BJ (cell line): ENCODE results near the gene EPS15. TPM values are rescaled to one million over a fixed set of nuclear protein-coding genes. Genes with fewer than 3 reads are reported as not detected.

Source experiments
- CTCF ChIA-PET: fragments of 350-600 bp; formaldehyde crosslinking; extraction: SDS; loops from one replicate; lab custom pipeline; 2021; ENCODE audit warnings: antibody characterized with exemption, inconsistent platforms; lab: Yijun Ruan, JAX
- POLR2A ChIA-PET: fragments of 300-600 bp; sonication (Branson Sonifier 250); formaldehyde crosslinking; extraction: SDS; loops from one replicate; lab custom pipeline; 2021; ENCODE audit warnings: antibody characterized with exemption; lab: Charles Lee
- DNase-seq: peaks from one replicate; pipeline ENCODE4 v3.0.0-alpha.2; 2011; ENCODE audit warnings: low read depth
- H3K27me3 ChIP-seq: 2 replicates; pipeline ENCODE4 v1.6.0; 2011; ENCODE audit warnings: low read length; ENCODE audit not compliant: control insufficient read depth, insufficient read depth
- H3K36me3 ChIP-seq: 2 replicates; pipeline ENCODE4 v1.5.1; 2011; ENCODE audit warnings: low read length; ENCODE audit not compliant: control insufficient read depth, insufficient read depth
- H3K4me3 ChIP-seq: 2 replicates; pipeline ENCODE4 v1.5.1; 2011; ENCODE audit warnings: low read depth, mild to moderate bottlenecking, control low read depth, low read length
- polyA plus RNA-seq: library from polyadenylated mRNA; depleted of rRNA; stranded (reverse); fragments of >200 nt; gene quantifications from 2 replicates; pipeline ENCODE4 v1.2.3, GENCODE V29; 2011
- TF ChIP-seq, protein P1 (sequence below): IDR thresholded peaks from 2 replicates; pipeline ENCODE4 v1.5.1; 2011; ENCODE audit warnings: low read depth, mild to moderate bottlenecking, control low read depth, inconsistent platforms, low read length, moderate library complexity; ENCODE audit not compliant: insufficient read depth

EPS15 gene
- polyA plus RNA-seq, 1 experiment: 18.7 TPM

GRCh38 chr1:51552929-51553807 lies 34.1 kb upstream of the EPS15 start:
- TF ChIP-seq, protein P1, sequence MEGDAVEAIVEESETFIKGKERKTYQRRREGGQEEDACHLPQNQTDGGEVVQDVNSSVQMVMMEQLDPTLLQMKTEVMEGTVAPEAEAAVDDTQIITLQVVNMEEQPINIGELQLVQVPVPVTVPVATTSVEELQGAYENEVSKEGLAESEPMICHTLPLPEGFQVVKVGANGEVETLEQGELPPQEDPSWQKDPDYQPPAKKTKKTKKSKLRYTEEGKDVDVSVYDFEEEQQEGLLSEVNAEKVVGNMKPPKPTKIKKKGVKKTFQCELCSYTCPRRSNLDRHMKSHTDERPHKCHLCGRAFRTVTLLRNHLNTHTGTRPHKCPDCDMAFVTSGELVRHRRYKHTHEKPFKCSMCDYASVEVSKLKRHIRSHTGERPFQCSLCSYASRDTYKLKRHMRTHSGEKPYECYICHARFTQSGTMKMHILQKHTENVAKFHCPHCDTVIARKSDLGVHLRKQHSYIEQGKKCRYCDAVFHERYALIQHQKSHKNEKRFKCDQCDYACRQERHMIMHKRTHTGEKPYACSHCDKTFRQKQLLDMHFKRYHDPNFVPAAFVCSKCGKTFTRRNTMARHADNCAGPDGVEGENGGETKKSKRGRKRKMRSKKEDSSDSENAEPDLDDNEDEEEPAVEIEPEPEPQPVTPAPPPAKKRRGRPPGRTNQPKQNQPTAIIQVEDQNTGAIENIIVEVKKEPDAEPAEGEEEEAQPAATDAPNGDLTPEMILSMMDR: no peak
- no peaks in the 10 kb centered on the region for H3K27me3 ChIP-seq
- no peaks in the 10 kb centered on the region for H3K36me3 ChIP-seq
- CTCF ChIA-PET: interaction anchor here (0.6 to 1.0 kb wide), 5 partner anchors 15 to 257 kb away, joined by 3 to 4 read pairs (median 4); no protein-coding TSS in a partner anchor
- DNase-seq: no peak
- POLR2A ChIA-PET: interaction anchor here (0.6 kb wide), 1 partner anchor 65 kb away, joined by 7 read pairs; no protein-coding TSS in a partner anchor
- H3K4me3 ChIP-seq: no peak overlapping the region

DNA sequence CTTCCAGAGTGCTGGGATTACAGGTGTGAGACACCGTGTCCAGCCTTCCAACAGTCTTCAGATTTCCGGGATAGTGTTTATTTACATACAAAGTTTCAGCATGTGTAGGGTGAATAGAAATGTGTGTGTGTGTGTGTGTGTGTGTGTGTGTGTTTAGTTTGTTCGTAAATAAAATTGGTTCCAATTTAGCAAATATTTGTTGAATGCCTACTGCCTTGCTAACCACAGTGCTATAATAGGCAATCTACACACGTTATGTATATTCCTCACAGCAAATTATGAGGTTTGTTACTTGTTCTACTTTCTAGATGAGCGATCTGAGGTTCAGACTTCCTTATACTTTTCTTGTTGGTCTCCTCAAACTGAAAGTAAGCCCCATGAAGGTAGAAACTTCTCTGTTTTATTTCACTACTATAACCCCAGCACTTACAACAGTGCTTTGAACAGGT lies 32.8 kb upstream of the EPS15 start:
- Histone ChIP-seq H3K27me3 (no peaks in the 10 kb centered on the region), H3K36me3 (no peaks in the 10 kb centered on the region), H3K4me3 (no peak overlapping the region)
- TF ChIP-seq, protein P1: no peak
- POLR2A ChIA-PET: no interaction called here
- no peak for DNase-seq
- CTCF ChIA-PET: no interaction called here

GRCh38 chr1:51551081-51551480 lies 32.0 kb upstream of the EPS15 start:
- TF ChIP-seq, protein P1: no peak
- DNase-seq: no peak
- Histone ChIP-seq H3K27me3 (no peaks in the 10 kb centered on the region), H3K4me3 (no peak overlapping the region), H3K36me3 (no peaks in the 10 kb centered on the region)
- POLR2A ChIA-PET: no interaction called here
- CTCF ChIA-PET: interaction anchor here (0.6 kb wide), 1 partner anchor 239 kb away, joined by 3 read pairs; no protein-coding TSS in a partner anchor

GRCh38 chr1:51549901-51550300 lies 30.8 kb upstream of the EPS15 start:
- Histone ChIP-seq H3K27me3 (no peaks in the 10 kb centered on the region), H3K4me3 (no peak overlapping the region), H3K36me3 (no peaks in the 10 kb centered on the region)
- ChIA-PET POLR2A (no interaction called here), CTCF (no interaction called here)
- no peak for DNase-seq
- TF ChIP-seq, protein P1: no peak

GRCh38 chr1:51549016-51549619 lies 30.1 kb upstream of the EPS15 start:
- Histone ChIP-seq H3K4me3 (no peak overlapping the region), H3K27me3 (no peaks in the 10 kb centered on the region), H3K36me3 (no peaks in the 10 kb centered on the region)
- ChIA-PET POLR2A (no interaction called here), CTCF (no interaction called here)
- TF ChIP-seq, protein P1: no peak
- DNase-seq: no peak
